GM12873 (cell line): ENCODE data around the gene ARFGAP1.

ENCODE experiments used
- CTCF ChIP-seq: IDR thresholded peaks from 2 replicates; pipeline ENCODE4 v1.5.1; 2012; ENCODE audit warnings: low read depth, mild to moderate bottlenecking, moderate library complexity, low read length, control low read depth; ENCODE audit not compliant: insufficient read depth; ENCODE audit errors: missing control alignments

Gene ARFGAP1

GRCh38 chr20:63311833-63312243, 39.2 kb downstream of the ARFGAP1 start:
- no peak for TF ChIP-seq CTCF

GRCh38 chr20:63312273-63312672, 39.7 kb downstream of the ARFGAP1 start:
- TF ChIP-seq CTCF = no peak

- TF ChIP-seq CTCF = no peak
Observed at GRCh38 chr20:63312690-63313348, 40.2 kb downstream of the ARFGAP1 start.

- no peak for TF ChIP-seq CTCF
Observed at GRCh38 chr20:63313349-63314014, 40.9 kb downstream of the ARFGAP1 start.

GRCh38 chr20:63314015-63314471, 41.4 kb downstream of the ARFGAP1 start:
- no peak for TF ChIP-seq CTCF

- TF ChIP-seq CTCF = no peak
Observed at GRCh38 chr20:63314566-63315239, 42.1 kb downstream of the ARFGAP1 start.

- TF ChIP-seq CTCF = no peak
Observed at GRCh38 chr20:63315240-63315689, 42.7 kb downstream of the ARFGAP1 start.
